Ishikawa (cell line): ENCODE data around the gene C1orf50.

Experiments used
- CEBPB ChIP-seq: IDR thresholded peaks from 2 replicates; pipeline ENCODE4 v1.6.1; 2012
- CREB1 ChIP-seq: IDR thresholded peaks from 2 replicates; pipeline ENCODE4 v1.6.1; 2012; ENCODE audit warnings: low read depth
- EGR1 ChIP-seq: IDR thresholded peaks from 2 replicates; pipeline ENCODE4 v1.6.1; 2012
- EP300 ChIP-seq: IDR thresholded peaks from 2 replicates; pipeline ENCODE4 v1.6.1; 2012; ENCODE audit warnings: borderline replicate concordance
- FOXM1 ChIP-seq: IDR thresholded peaks from 2 replicates; pipeline ENCODE4 v1.6.1; 2012; ENCODE audit warnings: low read depth, borderline replicate concordance
- MAX ChIP-seq: IDR thresholded peaks from 2 replicates; pipeline ENCODE4 v1.6.1; 2012
- NFIC ChIP-seq: IDR thresholded peaks from 2 replicates; pipeline ENCODE4 v1.6.1; 2012
- RAD21 ChIP-seq: IDR thresholded peaks from 2 replicates; pipeline ENCODE4 v1.6.1; 2012; ENCODE audit warnings: low read depth
- REST ChIP-seq: IDR thresholded peaks from 2 replicates; pipeline ENCODE4 v1.6.1; 2012; ENCODE audit warnings: low read depth, mild to moderate bottlenecking
- TAF1 ChIP-seq: IDR thresholded peaks from 2 replicates; pipeline ENCODE4 v1.6.1; 2012; ENCODE audit warnings: low read depth, mild to moderate bottlenecking
- TCF12 ChIP-seq: IDR thresholded peaks from 2 replicates; pipeline ENCODE4 v1.6.1; 2012; ENCODE audit warnings: low read depth
- TEAD4 ChIP-seq: IDR thresholded peaks from 2 replicates; pipeline ENCODE4 v1.6.1; 2012
- USF1 ChIP-seq: IDR thresholded peaks from 2 replicates; pipeline ENCODE4 v1.6.1; 2012
- YY1 ChIP-seq: IDR thresholded peaks from 2 replicates; pipeline ENCODE4 v1.6.1; 2012; ENCODE audit warnings: low read depth
- ZBTB7A ChIP-seq: IDR thresholded peaks from 2 replicates; pipeline ENCODE4 v1.6.1; 2012; ENCODE audit warnings: low read depth

C1orf50 gene

GRCh38 chr1:42756956-42757891 lies 9.8 kb upstream of the C1orf50 start:
- no peak for TF ChIP-seq YY1
- TF ChIP-seq FOXM1 = no peak
- TF ChIP-seq USF1 = no peak
- peak; percentile 53; the same call in 1 of the 2 replicates for TF ChIP-seq RAD21

GRCh38 chr1:42757892-42758275 lies 9.2 kb upstream of the C1orf50 start:
- no peak for TF ChIP-seq EP300

- no peak for TF ChIP-seq MAX
- no peak for TF ChIP-seq TAF1
- TF ChIP-seq TCF12 = no peak
- TF ChIP-seq TEAD4 = no peak
- TF ChIP-seq YY1 = no peak
- TF ChIP-seq ZBTB7A = no peak
- TF ChIP-seq REST = no peak
- TF ChIP-seq RAD21 = no peak
- no peak for TF ChIP-seq USF1
- TF ChIP-seq EP300 = no peak
- no peak for TF ChIP-seq FOXM1
These were observed 8.4 kb upstream of the C1orf50 start for GRCh38 chr1:42758641-42759040.

GRCh38 chr1:42759114-42759513 lies 7.9 kb upstream of the C1orf50 start:
- no peak for TF ChIP-seq EP300
- TF ChIP-seq TEAD4 = no peak
- no peak for TF ChIP-seq TCF12
- no peak for TF ChIP-seq REST
- TF ChIP-seq NFIC = no peak
- no peak for TF ChIP-seq MAX

- TF ChIP-seq MAX (no peak), RAD21 (no peak), FOXM1 (no peak), TCF12 (no peak), TEAD4 (no peak), CREB1 (no peak)
These were observed 5.5 kb upstream of the C1orf50 start for GRCh38 chr1:42761567-42761966.

- TF ChIP-seq ZBTB7A = no peak
- no peak for TF ChIP-seq NFIC
- no peak for TF ChIP-seq MAX
- no peak for TF ChIP-seq RAD21
- TF ChIP-seq CREB1 = no peak
- no peak for TF ChIP-seq TAF1
- no peak for TF ChIP-seq TEAD4
- TF ChIP-seq REST = no peak
- TF ChIP-seq YY1 = no peak
- TF ChIP-seq CEBPB = no peak
- no peak for TF ChIP-seq FOXM1
- no peak for TF ChIP-seq TCF12
- no peak for TF ChIP-seq EP300
- no peak for TF ChIP-seq EGR1
- no peak for TF ChIP-seq USF1
These were observed 4.8 kb upstream of the C1orf50 start for GRCh38 chr1:42762269-42762668.
